ENCODE measurements around the gene PTPRN2.

PTPRN2 gene

DNA sequence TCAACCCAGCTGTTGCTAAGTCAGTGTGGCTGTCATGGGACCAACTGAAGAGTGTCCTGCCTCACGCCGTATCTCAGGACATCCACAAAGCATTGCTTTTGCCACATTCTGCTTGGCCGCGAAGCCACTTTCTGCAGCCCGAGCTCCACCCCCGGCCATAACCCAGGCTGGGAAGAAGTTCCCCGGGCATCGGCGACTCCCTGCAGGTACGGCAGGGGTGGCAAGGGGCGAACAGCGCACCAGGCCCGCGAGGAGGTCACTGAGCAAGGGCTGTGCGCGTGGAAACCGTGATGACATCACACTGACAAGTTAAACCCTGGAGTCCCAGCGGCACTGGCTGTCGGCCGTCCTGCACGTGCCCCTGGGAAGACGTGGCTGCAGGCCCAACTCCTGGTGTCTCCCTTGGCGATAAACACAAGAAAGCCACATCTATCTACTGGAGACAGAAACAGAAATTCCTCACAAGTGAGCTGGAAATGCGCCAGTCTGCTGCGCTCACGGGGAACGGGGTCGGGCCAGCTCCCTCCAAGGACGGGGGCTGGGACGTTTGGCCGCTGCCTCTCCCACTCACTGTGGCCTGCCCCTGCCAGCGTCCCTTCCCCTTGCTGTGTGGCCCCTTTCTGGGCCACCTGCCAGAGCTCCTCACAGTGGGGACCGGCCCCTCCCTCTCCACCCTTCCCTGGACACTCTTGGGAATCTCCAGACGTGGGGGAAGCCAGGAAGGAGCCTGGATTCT lies 924.5 kb downstream of the PTPRN2 start:
- no peak for DNase-seq (ENCODE audit: low spot score)

DNA sequence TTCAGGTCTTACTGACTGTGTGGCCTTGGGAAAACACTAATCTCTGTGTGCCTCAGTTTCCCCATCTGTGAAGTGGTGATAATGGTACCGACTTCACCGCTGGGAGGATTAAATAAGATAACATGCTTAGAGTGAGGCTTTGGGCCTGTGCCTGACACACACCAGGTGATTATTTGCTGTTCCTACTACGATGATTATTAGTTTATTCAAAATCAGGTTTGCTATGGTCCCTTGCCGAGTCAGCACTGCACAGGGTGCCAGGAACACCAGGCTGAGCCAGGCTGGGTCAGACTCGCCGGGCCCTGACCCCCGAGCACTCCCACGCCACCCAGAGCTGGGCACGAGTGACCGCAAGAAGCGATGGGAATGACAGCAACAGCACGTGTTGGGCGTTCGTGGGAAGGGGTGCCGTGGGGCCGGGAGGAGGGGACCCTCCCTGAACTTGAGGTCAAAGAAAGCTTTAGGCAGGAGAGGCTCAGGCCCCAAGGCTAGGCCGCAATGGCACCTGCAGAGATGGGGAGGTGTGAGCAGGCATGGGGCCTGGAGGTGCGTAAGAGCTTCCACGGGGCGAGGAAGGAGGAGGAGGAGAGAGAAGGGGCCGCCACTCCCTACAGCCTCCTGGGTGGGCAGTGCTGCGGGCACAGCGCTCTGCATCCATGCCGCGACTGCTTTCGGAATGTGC lies 925.4 kb downstream of the PTPRN2 start:
- DNase-seq (ENCODE audit: low spot score), result no peak

DNA sequence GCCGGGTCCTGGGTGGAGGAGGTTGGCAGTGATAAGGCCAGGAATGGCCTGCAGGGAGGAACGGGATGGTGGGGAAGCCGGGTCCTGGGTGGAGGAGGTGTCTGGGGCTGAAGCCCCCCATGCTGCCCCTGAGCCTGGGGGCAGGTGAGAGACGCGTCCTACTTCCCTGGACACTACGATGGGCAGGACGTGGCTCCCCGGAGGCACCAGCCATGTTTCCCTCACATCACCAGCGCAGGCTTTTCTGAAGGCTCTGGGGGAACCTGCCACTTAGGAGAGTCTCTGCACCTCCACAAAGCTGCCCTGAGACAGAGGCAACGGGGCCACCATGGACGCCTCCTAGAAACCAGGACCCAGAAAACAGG lies 926.0 kb downstream of the PTPRN2 start:
- DNase-seq (ENCODE audit: low spot score), result no peak

DNA sequence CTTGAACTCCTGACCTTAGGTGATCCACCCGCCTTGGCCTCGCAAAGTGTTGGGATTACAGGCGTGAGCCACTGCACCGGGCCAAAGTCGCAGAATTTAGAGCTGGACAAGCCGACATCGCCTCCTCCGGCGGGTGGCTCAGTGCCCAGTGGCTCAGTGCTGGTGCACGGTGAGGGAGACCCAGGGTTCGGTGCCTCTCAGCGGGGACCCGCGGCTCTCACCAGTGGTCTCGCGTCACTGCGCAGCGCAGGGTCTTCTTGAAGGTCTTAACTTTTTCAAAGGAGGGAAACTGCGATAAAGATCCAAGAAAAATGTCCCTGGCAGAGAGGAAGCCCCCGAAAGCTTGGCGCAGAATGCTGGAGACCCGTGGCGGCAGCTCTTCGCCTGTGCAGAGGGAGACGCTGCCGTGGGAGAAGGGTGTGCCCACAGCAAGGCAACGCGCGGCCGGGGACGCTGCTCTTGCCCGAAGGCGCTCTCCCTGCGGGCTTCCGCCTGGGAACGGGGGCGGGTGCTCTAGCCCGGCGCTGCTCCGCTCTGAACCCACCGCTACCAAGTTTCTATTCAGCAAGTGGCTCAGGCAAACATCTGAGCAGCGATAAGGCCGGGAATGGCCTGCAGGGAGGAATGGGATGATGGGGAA lies 926.5 kb downstream of the PTPRN2 start:
- DNase-seq (ENCODE audit: low spot score), result no peak

DNA sequence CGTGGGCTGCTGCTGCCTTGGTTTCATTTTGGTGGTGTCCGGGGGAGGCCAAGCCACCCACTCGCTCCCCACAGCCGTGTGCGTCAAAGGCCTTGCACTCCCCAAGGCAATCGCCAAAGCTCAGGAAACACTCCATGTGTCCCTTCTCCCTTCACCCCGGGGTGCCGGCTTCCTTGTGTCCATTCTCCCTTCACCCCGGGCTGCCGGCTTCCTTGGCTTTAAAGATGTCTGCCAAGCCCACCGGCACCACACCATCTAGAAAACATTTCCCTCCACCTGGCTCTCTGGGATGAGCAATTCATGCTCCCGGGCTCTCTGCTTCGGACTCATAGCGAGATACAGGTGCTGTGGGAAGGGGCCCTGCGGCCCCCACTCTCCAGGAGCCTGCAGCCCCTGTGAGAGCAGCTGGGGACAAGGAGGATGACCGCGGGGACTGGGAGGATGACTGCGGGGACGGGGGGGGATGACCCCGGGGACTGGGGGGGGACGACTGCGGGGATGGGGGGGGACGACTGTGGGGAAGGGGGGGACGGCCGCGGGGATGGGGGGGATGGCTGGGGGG lies 928.7 kb downstream of the PTPRN2 start:
- DNase-seq (ENCODE audit: low spot score), result no peak

DNA sequence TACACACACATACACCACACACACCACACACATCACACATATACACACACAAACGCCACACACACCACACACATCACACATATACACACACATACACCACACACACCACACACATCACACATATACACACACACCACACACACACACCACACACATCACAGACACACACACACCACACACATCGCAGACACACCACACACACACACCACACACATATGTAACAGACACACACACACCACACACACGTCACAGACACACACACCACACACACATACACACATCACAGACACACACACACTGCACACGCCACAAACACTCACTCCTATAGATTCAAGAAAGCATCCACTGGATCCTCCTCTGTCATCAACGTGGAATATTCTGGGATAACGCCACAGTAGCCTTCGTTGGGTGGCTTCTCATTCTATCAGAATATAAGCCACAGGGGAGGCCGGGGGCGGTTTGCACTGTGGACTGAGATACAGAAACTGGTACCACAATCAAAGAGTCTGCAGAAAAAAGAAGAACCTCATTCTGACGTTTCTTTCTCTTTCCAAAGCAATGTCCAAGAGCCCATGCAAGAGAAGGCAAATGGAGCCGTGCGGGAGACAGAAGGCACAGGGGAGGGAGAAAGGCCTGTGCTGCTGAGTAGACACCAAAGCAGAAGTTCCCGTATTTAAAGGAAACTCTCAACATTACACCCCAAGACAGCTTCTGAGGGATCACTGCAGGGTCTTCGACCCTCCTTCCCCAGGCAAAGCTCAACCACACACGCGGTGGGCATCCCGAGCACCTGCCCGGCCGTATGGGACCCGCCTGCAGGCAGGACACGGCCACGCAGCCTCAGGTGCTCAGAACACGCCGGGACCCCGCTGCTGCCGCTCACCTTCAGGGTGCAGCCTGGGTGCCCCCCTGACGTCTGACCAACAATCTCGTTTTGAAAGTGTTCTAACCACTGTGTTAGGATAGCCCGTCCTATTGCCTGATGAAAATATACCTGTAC lies 929.6 kb downstream of the PTPRN2 start:
- no peak for DNase-seq (ENCODE audit: low spot score)

DNA sequence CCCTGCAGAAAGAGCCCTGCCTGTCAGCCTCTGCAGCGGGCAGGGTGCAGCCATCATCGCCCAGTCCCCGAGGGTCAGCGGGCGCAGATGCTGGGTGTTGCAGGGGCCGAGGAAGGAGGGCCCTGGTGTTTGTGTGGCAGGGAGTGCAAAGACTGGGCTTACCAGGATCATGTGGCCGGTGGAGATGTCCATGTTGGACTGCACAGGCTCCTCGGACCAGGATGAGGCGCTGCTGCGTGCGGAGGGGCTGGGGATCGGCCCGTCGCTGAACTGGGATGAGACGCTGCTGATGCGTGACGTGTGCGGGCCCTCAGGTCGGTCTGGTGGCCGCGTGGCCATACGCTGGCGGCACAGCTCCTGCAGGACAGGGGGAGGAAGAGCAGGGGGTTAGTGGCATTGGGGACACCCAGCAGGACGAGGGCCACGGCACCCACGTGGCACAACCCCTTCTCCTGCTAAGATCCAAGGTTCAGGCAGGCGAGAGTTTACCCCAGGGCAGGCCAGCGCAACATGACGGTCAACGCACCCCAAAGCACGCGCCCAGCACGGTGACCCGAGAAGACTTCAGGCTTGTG lies 931.3 kb downstream of the PTPRN2 start:
- DNase-seq (ENCODE audit: low spot score), result no peak

DNA sequence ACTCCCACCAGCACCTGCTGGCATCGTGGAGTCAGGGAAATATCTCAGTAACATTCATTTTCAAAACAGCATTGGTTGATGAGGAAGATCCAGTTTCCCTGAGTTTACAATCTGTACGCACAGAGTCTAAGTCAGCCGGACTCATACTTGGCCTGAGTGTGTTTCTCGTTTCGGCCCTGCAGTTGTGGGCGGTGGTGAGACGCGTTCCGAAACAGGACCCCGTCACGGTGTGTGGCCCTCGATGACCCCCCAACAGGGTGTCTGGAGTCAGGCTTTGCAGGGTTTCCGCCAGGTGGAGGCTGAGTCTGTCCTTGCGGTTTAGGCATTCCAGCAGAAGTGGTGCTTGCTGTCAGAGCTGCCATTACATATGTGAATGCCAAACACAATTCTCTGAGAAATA lies 933.3 kb downstream of the PTPRN2 start:
- DNase-seq (ENCODE audit: low spot score), result no peak

DNA sequence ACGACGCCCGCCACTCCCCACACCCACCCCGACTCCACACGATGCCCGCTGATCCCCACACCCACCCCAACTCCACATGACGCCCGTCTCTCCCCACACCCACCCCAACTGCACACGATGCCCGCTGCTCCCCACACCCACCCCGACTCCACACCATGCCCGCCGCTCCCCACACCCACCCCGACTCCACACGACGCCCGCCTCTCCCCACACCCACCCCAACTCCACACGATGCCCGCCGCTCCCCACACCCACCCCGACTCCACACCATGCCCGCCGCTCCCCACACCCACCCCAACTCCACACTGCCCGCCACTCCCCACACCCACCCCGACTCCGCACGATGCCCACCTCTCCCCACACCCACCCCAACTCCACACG lies 933.8 kb downstream of the PTPRN2 start:
- no peak for DNase-seq (ENCODE audit: low spot score)

DNA sequence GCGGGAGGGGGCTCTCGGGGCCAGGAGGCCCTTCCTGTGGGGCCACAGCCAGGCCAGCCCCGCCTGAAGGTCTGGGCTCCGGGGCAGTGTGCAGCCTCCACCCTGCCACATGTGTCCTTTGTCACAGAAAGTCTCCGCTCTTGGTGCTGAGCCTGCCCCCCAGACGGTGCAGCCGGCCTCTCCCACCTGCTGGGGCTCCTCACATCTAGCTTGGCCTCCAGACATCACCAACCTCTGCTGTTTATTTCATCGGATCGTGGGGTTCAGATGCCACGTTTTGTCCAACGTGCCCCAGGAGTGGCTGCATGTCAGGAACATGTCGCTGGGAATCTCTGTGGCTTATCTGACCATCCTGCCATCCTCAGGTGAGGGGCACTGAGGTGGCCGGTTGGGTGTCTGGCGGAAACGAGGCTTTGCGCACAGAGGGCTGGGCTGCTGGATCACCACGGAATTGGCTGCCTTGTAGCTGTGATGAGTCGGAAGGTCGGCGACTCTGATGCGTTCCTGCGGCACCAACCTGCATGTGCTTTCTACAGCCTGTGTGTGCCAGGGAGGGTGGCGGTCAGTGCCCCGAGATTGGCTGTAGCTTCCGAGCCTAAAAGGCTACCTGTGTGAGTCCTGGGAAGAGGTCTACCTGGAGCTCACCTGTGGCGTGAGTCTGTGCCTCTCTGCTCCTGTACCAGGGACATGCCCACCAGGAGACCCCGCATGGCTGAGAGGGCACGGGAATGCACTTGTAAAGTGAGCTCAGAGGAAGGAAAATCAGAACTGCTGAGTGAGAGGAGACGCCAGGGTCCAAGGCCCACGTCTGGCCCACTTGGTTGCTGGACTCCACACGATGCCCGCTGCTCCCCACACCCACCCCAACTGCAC lies 934.4 kb downstream of the PTPRN2 start:
- DNase-seq (ENCODE audit: low spot score), result no peak

DNA sequence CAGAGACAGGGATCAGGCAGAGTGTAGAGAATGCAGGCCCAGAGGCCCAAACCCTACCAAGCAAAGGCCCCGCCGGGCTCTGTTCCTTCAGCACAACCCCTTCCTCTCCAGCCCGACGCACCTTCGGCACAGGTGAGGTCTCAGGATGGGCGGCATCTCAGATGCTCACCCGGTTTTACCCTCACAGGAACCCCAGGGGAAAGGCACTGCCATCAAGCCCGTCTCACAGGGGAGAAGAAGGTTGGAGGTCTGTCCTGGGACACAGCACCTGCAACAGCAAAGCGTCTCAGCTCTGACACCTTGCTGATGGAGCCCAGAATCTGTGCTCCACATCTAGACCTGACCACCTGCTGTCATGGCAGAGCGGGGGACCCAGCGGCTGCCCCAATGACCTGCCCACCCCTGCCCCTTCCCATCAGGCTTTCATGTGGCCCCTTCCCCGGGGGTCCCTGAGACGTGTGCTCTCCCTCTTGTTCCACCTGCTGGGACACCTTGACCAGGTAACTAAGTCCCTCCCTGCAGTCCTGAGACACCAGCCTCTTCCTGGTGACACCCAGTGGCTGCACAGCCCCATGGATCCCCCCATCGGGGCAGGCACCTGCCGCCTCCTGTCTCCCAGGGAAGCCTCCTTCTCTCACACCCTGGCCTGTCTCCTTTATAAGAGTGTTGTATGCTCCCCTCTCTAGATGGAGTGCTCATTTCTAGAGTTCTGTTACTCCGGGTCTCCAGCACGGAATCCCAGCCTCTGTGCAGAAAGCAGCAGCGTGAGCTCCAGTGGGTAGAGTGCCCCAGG lies 935.3 kb downstream of the PTPRN2 start:
- DNase-seq (ENCODE audit: low spot score), result no peak

DNA sequence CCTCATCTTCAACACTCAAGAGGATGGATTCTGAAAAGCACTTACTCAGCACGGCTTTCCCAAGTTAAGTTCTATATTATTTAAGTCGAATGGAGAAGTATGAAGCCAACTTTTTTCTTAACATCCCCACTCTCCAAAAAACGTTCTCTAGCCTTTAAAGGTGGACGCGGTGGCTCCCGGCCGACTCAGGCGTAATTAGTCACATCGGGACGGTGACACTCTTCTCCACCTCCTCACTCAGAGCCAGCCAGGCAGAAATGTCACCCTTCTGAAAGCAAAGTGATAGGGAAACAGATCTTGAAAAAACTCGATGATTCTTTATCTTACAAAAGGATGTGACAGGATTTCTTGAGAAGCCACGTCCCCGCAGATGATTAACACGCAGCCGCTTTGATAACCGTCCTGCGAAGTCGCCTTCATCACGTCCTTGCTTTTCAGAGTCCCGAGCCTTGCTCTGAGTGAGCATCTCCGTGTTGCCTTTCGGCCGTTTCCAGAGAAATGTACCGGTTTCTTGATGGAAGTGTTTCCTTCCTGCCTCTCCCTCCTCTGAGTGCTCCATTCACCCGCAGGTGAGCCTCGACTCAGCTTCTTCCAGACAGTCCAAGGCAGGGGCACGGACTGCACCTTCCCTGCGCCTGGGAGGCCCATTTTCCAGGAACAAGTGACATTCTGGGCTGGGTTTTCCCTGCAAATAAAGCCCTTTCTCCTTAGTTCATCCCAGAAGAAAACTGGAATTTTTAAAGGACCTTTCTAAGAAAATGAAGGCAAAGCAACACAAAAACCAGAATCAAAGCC lies 936.1 kb downstream of the PTPRN2 start:
- DNase-seq (ENCODE audit: low spot score), result no peak

DNA sequence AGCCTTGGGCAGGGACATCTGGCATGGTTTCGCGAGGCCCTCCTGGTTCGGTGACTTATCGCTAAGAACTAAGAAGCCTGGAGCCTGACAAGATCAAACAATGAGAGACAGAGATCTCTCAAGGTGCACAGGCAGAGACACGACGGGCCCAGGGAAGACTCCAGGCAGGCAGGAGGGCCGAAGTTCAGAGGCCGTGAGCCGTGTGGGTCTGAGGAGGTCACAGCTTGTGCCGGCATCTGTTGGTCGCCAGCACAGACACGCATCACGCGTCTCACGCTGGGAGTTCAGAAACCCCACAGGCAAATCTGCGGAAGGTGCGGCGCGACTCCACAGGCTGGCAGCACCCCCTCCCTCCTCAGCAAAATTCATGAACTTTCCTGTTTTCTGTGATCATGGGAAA lies 936.8 kb downstream of the PTPRN2 start:
- no peak for DNase-seq (ENCODE audit: low spot score)

DNA sequence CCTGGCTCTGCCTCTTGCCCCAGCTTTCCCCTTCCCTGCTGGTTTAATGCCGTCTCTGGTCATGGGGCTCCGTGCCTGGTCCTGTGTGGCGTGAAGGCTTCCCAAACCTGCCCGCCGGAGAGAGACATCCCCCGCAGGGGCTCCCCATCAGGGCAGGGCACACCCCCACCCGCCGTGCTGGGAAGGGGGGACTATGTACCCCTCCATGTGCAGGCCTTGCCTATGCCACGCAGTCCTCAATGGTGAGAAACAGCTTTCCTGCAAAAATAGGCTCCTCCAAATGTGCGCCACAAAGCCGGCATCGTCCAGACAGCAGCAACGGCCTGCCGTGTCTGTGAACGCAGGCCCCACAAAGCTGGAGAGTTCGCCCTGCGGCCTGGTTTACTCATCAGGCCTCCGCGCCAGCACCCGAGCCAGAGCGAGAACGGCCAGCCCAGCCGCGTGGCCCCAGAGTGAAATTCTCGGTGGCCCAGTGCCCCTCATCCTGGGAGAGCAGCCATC lies 937.4 kb downstream of the PTPRN2 start:
- DNase-seq (ENCODE audit: low spot score), result no peak

DNA sequence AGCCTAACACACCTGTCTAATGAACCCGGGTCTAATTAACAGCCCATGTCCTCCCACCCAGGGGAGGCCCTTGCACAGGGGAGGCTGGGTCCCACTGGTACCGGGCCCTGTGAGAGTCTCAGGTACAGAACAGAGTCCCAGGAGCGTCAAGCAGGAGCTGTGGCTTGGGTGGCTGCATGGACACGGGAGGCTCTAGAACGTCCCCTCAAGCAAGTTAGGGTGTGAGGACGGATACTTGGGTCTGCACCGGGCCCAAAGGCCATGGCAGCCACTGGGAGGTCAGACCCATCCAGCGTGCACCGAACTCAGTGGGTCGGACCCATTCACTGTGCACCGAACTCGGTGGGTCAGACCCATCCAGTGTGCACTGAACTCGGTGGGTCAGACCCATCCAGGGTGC lies 941.1 kb downstream of the PTPRN2 start:
- no peak for DNase-seq (ENCODE audit: low spot score)

DNA sequence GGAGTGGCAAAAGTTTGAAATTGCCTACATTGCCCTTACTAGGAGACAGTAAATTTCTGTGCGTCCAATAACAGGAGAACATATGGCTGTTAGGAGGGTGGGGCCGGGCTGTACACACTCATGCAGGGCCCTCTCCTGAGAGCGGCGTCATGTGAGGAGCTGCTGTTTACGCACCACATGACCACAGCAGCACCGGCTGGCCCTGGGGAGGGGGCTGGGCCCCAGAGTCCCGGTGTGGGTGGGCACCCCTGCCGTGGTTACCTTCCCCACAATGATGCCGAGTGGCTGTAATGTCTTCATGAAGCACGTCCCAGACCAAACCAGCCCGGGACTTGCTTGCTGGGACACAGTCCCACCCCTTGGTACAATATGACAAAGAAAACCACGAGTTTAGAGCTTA lies 942.1 kb downstream of the PTPRN2 start:
- DNase-seq (ENCODE audit: low spot score), result no peak

DNA sequence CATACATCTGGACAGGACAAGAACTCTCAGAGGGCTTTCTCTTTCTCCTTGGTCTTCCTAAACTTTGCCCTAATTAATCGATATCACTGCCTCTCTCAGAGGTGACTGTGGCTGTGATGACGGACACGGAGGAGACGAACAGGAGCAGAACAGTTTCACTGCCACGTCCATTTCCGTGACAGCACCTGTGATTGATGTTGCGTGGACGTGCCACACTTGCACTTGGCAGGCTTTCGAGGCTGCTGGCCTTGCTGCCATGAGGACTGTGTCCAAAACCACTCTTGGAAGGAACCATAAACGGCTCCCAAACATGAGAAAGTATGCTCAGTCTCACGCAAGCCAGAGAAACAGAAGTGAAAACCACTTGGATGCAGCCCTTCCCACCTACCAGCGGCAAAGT lies 942.7 kb downstream of the PTPRN2 start:
- DNase-seq (ENCODE audit: low spot score), result no peak

DNA sequence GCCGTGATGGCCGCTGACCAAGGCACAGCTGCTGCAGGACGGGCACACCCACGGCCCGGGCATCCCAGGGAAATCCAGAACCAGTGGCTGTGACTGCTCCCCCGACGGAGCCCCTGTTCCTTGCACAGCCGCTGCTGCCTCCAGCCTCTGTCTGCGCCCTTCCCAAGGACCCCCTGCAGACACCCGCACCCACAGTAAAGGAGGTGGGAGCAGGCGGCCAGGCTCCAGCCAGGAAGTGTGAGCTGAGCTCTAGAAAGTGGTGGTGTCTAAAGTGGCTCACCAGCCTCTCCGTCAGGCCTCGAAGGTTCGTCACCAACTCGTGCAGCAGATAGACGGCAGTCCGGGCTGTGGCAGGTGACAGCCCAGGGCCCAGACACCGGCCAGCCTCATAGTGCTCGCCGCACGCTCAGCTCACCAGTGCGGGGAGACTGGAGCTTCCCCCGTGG lies 944.1 kb downstream of the PTPRN2 start:
- no peak for DNase-seq (ENCODE audit: low spot score)

DNA sequence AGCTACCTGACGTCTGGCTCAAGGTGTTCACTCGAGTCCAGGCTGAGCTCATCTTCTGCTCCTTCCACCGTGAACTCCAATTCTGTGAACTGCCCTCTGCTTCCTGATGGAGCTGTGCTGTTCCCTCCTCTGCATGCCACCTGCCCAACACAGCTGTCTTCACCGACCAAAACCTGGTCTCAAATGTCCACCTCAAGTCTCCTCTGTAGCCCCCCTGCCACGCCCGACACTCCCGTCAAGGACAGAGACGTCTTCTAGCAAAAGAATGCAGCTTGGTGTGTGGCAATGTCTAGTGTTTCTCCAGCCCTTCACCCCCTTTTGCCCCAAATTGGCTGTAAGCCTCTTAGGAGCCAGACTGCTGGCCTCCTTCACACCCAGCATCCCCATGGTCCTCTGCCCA lies 945.8 kb downstream of the PTPRN2 start:
- no peak for DNase-seq (ENCODE audit: low spot score)
